CMK (cell line): ENCODE data around the gene ZNF536.
"Not testable (repeated sequence)": the region's sequence is repeated elsewhere in the genome, so short reads cannot be mapped to it uniquely, and the experiment has no call there.

ENCODE experiments used
- DNase-seq: peaks from one replicate; pipeline ENCODE4 v3.0.0-alpha.2; 2010; ENCODE audit warnings: low read depth

ZNF536 gene

GRCh38 chr19:30417166-30417565 is 45.0 kb downstream of the ZNF536 start:
- not testable (repeated sequence) for DNase-seq

DNA sequence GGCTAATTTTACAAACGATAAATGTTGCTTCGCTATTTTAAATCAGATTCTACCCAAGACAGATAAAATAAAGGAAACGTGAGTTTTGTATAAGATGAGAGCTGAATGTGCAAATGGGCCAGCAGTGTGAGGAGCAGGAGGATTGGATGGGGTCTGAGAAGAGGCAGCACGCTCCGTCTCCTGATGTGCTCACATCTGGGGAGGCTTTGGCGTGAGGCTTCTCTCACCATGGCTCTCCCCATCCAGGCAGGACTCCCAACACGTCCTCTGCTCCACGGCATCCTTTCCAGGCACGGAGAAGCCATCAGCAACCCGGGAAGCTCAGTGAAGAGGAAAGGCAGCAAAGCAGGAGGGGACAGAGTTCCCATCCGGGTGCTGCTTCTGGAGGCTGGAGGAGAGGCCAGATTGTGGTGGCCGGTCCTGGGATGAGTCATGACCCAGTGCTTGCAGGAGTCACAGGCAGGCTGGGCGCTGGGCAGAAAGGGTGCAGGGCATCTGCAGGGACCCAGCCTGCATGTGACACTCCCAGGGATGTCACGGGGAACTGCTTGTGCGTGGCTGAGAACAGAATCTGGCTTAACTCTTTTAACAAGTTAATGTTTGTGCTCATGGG is 47.5 kb downstream of the ZNF536 start:
- DNase-seq: no peak

DNA sequence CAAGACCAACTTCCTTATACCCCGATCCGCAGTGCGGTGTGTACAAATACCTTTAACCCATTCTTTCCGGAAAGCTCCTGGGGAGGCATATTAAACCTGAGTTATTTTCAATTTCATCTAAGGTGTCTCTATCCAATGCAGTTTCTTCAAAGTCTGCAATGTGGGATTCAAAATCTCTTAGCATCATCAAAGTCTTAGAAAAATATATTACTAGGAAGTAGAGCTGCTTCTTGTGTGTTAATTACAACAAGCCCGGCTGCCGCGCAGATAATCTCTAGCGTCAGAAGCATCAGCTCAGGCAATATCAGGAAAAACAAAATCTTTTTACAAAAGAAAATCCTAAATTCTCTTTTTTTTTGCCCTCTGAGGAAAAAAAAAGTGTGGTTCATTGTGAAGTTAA is 48.1 kb downstream of the ZNF536 start:
- DNase-seq: no peak

- DNase-seq: no peak
These were observed 48.7 kb downstream of the ZNF536 start for GRCh38 chr19:30420881-30421280.

- no peak for DNase-seq
These were observed 49.4 kb downstream of the ZNF536 start for GRCh38 chr19:30421571-30421970.

- DNase-seq: no peak
These were observed 51.3 kb downstream of the ZNF536 start for GRCh38 chr19:30423481-30423880.

GRCh38 chr19:30425885-30426838 is 54.0 kb downstream of the ZNF536 start:
- DNase-seq: no peak

DNA sequence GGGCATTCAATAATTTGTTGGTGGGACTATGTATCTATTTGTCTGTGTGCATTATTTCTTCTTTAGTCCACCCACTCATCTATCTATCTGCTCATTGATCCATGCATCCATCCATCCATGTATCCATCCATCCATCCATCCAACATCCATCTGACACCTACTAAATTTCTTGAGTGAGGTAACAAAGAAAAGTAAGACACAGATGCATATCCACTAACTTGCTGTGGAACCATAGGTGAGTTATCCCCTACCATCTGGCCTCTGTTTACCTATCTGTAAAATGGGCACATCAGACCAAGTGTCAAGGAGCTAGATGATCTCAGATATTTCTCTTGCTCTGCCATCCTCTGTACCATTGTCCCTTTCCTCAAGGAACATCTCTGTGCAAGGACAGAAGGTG is 54.7 kb downstream of the ZNF536 start:
- no peak for DNase-seq

- DNase-seq: no peak
These were observed 56.0 kb downstream of the ZNF536 start for GRCh38 chr19:30428092-30428680.

DNA sequence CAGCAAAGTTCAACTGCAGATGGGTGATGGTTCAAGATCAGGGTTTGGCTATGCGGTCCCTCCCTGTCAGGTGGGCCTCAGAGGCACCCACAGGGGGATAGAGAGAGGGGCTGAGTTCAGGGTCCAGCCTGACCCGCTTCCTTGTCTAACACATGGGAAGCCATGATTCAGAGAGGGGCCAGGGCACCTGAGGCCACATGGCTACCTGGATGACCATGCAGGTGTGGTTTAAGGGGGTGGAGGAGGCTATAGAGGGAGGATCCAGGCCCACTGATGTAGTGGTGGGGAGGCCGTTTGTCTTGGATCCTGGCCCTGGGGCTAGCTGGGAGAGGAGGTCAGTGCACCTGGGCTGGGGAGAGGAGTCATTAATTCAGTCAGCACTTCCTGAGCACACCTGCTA is 56.7 kb downstream of the ZNF536 start:
- DNase-seq: no peak

DNA sequence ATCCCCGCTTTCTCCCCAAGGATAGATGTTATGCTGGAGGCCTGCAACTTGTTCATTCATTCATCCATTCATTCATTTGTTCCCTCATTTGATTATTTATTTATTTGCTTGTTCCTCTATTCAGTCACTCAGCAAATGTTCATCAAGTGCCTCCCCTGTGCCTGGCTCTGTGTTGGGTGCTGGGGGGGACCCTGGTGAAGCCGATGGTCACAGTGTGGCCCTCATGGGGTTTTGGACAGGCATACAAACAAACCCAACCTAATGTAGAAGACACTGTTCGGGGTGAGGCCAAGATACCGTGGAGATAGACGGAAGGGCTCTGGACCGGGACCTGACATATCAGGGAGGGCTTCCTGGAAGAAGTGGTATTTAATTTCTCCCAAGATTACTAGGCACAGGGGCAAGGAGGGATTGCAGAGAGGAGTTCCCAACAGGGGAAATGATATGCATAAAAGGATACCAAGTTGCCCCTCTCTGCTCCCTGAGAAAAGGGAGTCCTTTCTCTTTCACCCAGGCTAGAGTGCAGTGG is 58.1 kb downstream of the ZNF536 start:
- DNase-seq: no peak

DNA sequence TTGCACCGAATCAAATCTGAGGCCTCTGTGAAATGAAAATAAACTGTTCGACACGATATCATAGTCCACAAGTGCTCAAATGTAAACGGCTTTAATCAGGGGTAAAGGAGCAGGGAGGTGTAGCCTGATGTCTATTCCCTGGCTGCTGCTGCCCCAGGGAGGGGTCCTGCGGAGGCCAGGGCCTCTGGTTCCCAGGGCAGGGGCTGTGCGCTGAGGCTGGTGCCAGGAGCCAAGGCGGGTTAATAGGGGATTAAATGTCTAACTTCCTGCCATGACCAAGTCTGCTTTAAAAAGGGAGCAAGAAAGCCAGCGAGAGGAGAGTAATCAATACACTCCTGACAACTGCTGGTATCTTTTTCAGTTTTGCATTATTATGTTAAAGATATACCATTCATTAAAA is 59.4 kb downstream of the ZNF536 start:
- DNase-seq: no peak

DNA sequence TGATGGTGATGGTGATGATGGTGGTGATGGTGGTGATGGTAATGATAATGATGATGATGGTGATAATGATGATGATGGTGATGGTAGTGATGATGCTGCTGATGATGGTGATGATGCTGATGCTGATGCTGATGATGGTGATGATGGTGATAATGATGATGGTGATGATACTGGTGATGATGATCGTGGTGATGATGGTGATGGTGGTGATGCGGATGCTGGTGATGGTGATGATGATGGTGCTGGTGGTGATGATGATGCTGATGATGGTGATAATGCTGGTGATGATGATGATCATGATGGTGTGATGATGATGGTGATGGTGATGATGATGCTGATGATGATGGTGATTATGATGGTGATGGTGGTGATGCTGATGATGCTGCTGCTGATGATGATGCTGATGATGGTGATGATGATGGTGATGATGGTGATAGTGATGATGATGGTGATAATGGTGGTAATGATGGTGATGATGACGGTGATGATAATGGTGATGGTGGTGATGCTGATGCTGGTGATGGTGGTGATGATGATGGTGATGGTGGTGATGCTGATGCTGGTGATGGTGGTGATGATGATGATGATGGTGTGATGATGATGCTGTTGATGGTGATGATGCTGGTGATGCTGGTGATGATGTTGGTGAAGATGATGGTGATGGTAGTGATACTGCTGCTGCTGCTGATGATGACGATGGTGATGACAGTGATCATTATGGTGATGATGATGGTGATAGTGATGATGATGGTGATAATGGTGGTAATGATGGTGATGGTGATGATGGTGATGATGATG is 62.8 kb downstream of the ZNF536 start:
- no peak for DNase-seq

GRCh38 chr19:30437869-30438268 is 65.7 kb downstream of the ZNF536 start:
- no peak for DNase-seq

DNA sequence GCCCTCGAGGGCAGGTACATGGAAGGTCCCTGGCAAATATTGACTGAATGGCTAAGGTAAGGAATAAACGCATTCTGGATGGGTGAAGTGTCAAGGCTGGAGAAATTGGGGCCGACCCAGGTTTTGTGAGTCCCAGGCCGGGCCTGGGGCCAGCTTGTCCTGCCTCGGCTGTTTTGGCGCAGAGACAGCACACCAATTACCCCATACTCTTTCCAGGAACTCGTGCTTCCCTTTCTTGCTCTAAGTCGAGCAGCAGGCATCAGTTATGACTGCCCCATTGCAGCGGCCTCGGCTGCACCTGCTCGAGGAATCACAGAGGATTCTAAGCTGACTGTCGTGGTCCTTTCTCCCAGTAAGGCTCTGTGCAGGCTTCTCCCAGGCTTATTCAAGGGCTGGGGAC is 67.1 kb downstream of the ZNF536 start:
- no peak for DNase-seq

DNA sequence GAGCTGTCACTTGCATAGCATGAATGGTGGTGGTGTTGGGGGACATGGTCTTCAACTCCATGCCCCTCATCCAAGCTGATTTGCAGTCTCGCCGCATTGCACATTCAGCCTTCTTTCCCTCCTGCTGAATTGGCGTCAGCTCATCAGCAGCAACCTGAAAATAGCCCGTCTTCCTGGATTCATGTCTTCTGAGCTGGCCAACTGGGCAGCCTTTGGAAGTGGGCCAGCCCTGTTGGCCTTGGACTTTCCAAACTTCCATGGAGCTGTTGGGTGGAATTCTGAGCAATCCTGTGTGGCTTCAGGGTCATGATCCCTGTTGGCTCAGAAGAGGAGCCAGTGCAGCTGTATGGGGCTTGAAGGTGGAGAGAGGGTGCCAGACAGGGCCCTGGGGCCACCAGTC is 68.8 kb downstream of the ZNF536 start:
- DNase-seq: no peak

GRCh38 chr19:30442674-30443073 is 70.5 kb downstream of the ZNF536 start:
- no peak for DNase-seq

GRCh38 chr19:30443531-30444252 is 71.5 kb downstream of the ZNF536 start:
- DNase-seq: no peak

- DNase-seq: no peak
These were observed 72.1 kb downstream of the ZNF536 start for GRCh38 chr19:30444253-30444671.

DNA sequence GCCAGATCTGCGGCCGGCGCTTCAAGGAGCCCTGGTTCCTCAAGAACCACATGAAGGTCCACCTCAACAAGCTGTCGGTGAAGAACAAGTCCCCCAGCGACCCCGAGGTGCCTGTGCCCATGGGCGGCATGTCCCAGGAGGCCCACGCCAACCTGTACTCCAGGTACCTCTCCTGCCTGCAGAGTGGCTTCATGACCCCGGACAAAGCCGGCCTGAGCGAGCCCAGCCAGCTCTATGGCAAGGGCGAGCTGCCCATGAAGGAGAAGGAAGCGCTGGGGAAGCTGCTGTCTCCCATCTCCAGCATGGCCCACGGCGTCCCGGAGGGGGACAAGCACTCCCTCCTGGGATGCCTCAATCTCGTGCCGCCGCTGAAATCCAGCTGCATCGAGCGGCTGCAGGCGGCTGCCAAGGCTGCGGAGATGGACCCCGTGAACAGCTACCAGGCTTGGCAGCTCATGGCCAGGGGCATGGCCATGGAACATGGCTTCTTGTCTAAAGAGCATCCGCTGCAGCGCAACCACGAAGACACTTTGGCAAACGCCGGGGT is 72.6 kb downstream of the ZNF536 start:
- DNase-seq: no peak

DNA sequence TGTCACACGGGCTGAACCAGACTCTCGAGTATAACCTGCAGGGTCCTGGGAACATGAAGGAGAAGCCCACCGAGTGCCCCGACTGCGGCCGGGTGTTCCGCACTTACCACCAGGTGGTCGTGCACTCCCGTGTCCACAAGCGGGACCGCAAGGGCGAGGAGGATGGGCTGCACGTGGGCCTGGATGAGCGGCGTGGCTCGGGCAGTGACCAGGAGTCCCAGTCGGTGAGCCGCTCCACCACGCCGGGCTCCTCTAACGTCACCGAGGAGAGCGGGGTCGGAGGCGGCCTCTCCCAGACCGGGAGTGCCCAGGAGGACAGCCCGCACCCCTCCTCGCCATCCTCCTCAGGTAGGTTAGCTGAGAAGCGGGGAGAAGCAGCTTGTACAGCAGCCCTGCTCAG is 73.2 kb downstream of the ZNF536 start:
- DNase-seq: no peak
